CD4-positive, alpha-beta T cell (primary cell): Measurements from ENCODE around the gene IL17REL. TPM values are rescaled to one million over a fixed set of nuclear protein-coding genes. Genes with fewer than 3 reads are reported as not detected.

Source experiments
- ATAC-seq: fragments of 200-7000 bp; cut with Tn5 transposase; one replicate; pipeline ENCODE4 v1.10.0; 2022; ENCODE audit warnings: mild to moderate bottlenecking; ENCODE audit not compliant: poor library complexity
- CTCF ChIA-PET: fragments of 350-600 bp; sonication (Branson Sonifier 250); formaldehyde crosslinking; loops from one replicate; lab custom pipeline; 2021; ENCODE audit warnings: antibody characterized with exemption, inconsistent platforms; lab: Charles Lee
- POLR2A ChIA-PET: fragments of 350-600 bp; sonication (Branson Sonifier 250); formaldehyde crosslinking; loops from one replicate; lab custom pipeline; 2021; ENCODE audit warnings: antibody characterized with exemption, inconsistent platforms; lab: Charles Lee
- DNase-seq, 14 experiments: peaks; one replicate each; pipeline ENCODE4 v3.0.0-alpha.2; 2013 to 2020; ENCODE audit warnings: mixed read lengths in 2 of 14
- H3K27ac ChIP-seq, 2 donors: one replicate each; pipeline versions ENCODE4 v1.5.1 to v1.7.0; 2013; ENCODE audit warnings: low read length in 2 of 2, low read depth in 1 of 2, mild to moderate bottlenecking in 1 of 2
- H3K27me3 ChIP-seq, 2 experiments: 1 replicate in 1 of 2; 2 replicates in 1 of 2; pipeline versions ENCODE4 v1.6.1 to v1.7.0; 2013; ENCODE audit warnings: low read length in 2 of 2, control low read depth in 1 of 2, mild to moderate bottlenecking in 1 of 2, moderate library complexity in 1 of 2; ENCODE audit not compliant: insufficient read depth in 2 of 2, control insufficient read depth in 1 of 2
- H3K36me3 ChIP-seq: one replicate; pipeline ENCODE4 v1.6.1; 2013; ENCODE audit warnings: low read length, control low read depth; ENCODE audit not compliant: insufficient read depth
- H3K4me1 ChIP-seq: one replicate; pipeline ENCODE4 v1.6.1; 2013; ENCODE audit warnings: low read length, control low read depth; ENCODE audit not compliant: insufficient read depth
- H3K4me3 ChIP-seq: one replicate; pipeline ENCODE4 v1.5.1; 2013; ENCODE audit warnings: mild to moderate bottlenecking, low read length, moderate library complexity
- H3K9me3 ChIP-seq, 2 experiments: 1 replicate in 1 of 2; 2 replicates in 1 of 2; pipeline versions ENCODE4 v1.6.1 to v1.7.0; 2013; ENCODE audit warnings: low read length in 2 of 2, mild to moderate bottlenecking in 2 of 2, control low read depth in 1 of 2, moderate library complexity in 1 of 2; ENCODE audit not compliant: control insufficient read depth in 1 of 2, insufficient read depth in 1 of 2
- H3K27ac Mint-ChIP-seq: one replicate; pipeline ENCODE4 v1.8.0; 2020; ENCODE audit warnings: mixed read lengths
- H3K27me3 Mint-ChIP-seq: one replicate; pipeline ENCODE4 v1.8.0; 2021; ENCODE audit warnings: mixed read lengths
- H3K36me3 Mint-ChIP-seq: one replicate; pipeline ENCODE4 v1.8.0; 2021; ENCODE audit warnings: low read depth, mixed read lengths
- H3K4me1 Mint-ChIP-seq: one replicate; pipeline ENCODE4 v1.8.0; 2021; ENCODE audit warnings: low read depth, mixed read lengths
- H3K4me3 Mint-ChIP-seq: one replicate; pipeline ENCODE4 v1.8.0; 2020; ENCODE audit warnings: mild to moderate bottlenecking, mixed read lengths
- H3K9me3 Mint-ChIP-seq: one replicate; pipeline ENCODE4 v1.8.0; 2020; ENCODE audit warnings: mixed read lengths
- CTCF ChIP-seq: fragments of 200-600 bp; IDR thresholded peaks from one replicate; pipeline ENCODE4 v1.8.0; 2022; ENCODE audit warnings: antibody characterized with exemption, mild to moderate bottlenecking
- intact Hi-C, 2 experiments: fragments of 100-400 bp; cut with DNase I in 1 of 2; cut with micrococcal nuclease in 1 of 2; formaldehyde crosslinking; loops; one replicate each; pipeline versions ENCODE4 v1.15.1 to v1.9.0; 2023 to 2025; cut with DNase I, micrococcal nuclease
- total RNA-seq, 174 experiments: library from RNA in 2 of 174; stranded (reverse) in 2 of 174; gene quantifications; one replicate each; pipeline ENCODE4 v1.2.3 and lab custom pipeline; 2021 to 2026

IL17REL gene
- total RNA-seq, 2 experiments from 2014 or later, result not detected

GRCh38 chr22:49998718-49999062, 13.9 kb downstream of the IL17REL start:
- Histone ChIP-seq H3K4me1 (peaks cover 17% of the 10 kb centered on the region), H3K4me3 (no peak overlapping the region), H3K27me3 (peaks cover 7 to 11% of the 10 kb centered on the region in 2 experiments), H3K36me3 (no peaks in the 10 kb centered on the region), H3K9me3 (peaks cover 0 to 6% of the 10 kb centered on the region in 2 experiments), H3K27ac (no peak overlapping the region)
- no peaks in the 10 kb centered on the region for H3K9me3 Mint-ChIP-seq
- H3K27me3 Mint-ChIP-seq, result peaks cover 9% of the 10 kb centered on the region
- no peaks in the 10 kb centered on the region for H3K36me3 Mint-ChIP-seq
- no peak for ATAC-seq
- no peak overlapping the region for H3K4me3 Mint-ChIP-seq
- ChIA-PET POLR2A (no interaction called here), CTCF (no interaction called here)
- no peak overlapping the region for H3K27ac Mint-ChIP-seq
- TF ChIP-seq CTCF, result no peak
- intact Hi-C loops, result no loop called here
- DNase-seq, result peak in 1 of 14 experiments; percentile 23
- peaks cover 9% of the 10 kb centered on the region for H3K4me1 Mint-ChIP-seq

- Mint-ChIP-seq H3K27me3 (peaks cover 9% of the 10 kb centered on the region), H3K4me1 (peaks cover 14% of the 10 kb centered on the region), H3K9me3 (no peaks in the 10 kb centered on the region), H3K4me3 (no peak overlapping the region), H3K27ac (no peak overlapping the region), H3K36me3 (no peaks in the 10 kb centered on the region)
- H3K27me3 ChIP-seq, result peaks cover 7 to 11% of the 10 kb centered on the region in 2 experiments
- intact Hi-C loops, result no loop called here
- H3K4me3 ChIP-seq, result no peak overlapping the region
- no peak for DNase-seq
- ChIA-PET CTCF (no interaction called here), POLR2A (no interaction called here)
- peaks cover 0 to 6% of the 10 kb centered on the region in 2 experiments for H3K9me3 ChIP-seq
- TF ChIP-seq CTCF, result no peak
- H3K36me3 ChIP-seq, result no peaks in the 10 kb centered on the region
- no peak for ATAC-seq
- peaks cover 23% of the 10 kb centered on the region for H3K4me1 ChIP-seq
- no peak overlapping the region for H3K27ac ChIP-seq
These were observed 14.4 kb downstream of the IL17REL start for GRCh38 chr22:49997932-49998717.

GRCh38 chr22:49997251-49997599, 15.3 kb downstream of the IL17REL start:
- no peak for TF ChIP-seq CTCF
- ATAC-seq, result no peak
- POLR2A ChIA-PET, result interaction anchor here (1.1 kb wide), 1 partner anchor 64 kb away, joined by 3 read pairs; no protein-coding TSS in a partner anchor
- peaks cover 25% of the 10 kb centered on the region for H3K4me1 ChIP-seq
- no peak overlapping the region for H3K27ac Mint-ChIP-seq
- H3K9me3 Mint-ChIP-seq, result no peaks in the 10 kb centered on the region
- peaks cover 7 to 11% of the 10 kb centered on the region in 2 experiments for H3K27me3 ChIP-seq
- no peak for DNase-seq
- H3K36me3 ChIP-seq, result no peaks in the 10 kb centered on the region
- peaks cover 15% of the 10 kb centered on the region for H3K4me1 Mint-ChIP-seq
- intact Hi-C loops, result no loop called here
- H3K36me3 Mint-ChIP-seq, result no peaks in the 10 kb centered on the region
- H3K9me3 ChIP-seq, result peaks cover 0 to 7% of the 10 kb centered on the region in 2 experiments
- H3K4me3 ChIP-seq, result no peak overlapping the region
- CTCF ChIA-PET, result no interaction called here
- H3K27me3 Mint-ChIP-seq, result peaks cover 9% of the 10 kb centered on the region
- H3K27ac ChIP-seq, result no peak overlapping the region
- no peak overlapping the region for H3K4me3 Mint-ChIP-seq
